Endometrial microvascular endothelial cells (primary cell): ENCODE measurements around the gene CIBAR2. TPM values are rescaled to one million over a fixed set of nuclear protein-coding genes. Genes with fewer than 3 reads are reported as not detected.

Experiments used
- in situ Hi-C: cut with HindIII; loops from 2 replicates; pipeline ENCODE4 v1.10.0; 2017; ENCODE audit warnings: low sequenced_read_pairs, low pct_unique_long_range_greater_than_20kb; ENCODE audit errors: inconsistent ontology term
- total RNA-seq: library from RNA; depleted of rRNA; stranded (reverse); fragments of >200 nt; gene quantifications from one replicate; pipeline ENCODE4 v1.2.3, GENCODE V29; 2015; ENCODE audit errors: inconsistent ontology term

The CIBAR2 gene
- total RNA-seq, 1 donor from 2014 or later, result not detected

- in situ Hi-C loops, result no loop called here
These were observed 22.7 kb downstream of the CIBAR2 start for GRCh38 chr16:85089525-85089924.

DNA sequence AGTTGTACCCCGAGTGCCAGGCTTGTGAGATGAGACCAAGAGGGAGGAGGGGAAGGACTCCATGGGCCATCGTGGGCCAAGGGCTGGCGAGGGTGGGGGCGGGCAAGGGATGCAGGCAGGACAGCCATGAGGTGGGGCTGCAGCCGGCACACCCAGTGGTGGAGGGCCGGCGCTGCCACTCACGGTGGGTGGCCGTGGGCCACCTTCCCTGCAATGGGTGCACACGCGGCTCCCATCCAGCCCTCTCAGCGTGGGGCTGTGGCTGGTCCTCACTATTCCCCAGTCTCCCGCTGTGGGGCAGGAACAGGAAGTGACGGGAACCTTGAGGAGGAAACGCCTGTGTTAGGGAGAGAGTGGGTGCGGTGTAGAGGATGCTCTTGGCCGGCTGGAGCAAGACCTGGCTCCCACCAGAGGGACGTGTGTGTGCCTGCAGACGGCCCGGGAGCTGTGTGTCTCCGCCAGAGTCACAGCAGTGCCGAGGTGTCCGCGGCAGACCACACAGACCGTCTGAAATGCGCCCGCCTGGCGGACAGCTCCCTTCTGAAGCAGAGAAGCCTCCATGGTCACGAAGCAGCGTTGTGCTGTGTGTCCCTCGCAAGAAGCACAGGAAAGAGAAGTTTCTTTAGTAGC, 23.6 kb downstream of the CIBAR2 start:
- in situ Hi-C loops, result no loop called here

DNA sequence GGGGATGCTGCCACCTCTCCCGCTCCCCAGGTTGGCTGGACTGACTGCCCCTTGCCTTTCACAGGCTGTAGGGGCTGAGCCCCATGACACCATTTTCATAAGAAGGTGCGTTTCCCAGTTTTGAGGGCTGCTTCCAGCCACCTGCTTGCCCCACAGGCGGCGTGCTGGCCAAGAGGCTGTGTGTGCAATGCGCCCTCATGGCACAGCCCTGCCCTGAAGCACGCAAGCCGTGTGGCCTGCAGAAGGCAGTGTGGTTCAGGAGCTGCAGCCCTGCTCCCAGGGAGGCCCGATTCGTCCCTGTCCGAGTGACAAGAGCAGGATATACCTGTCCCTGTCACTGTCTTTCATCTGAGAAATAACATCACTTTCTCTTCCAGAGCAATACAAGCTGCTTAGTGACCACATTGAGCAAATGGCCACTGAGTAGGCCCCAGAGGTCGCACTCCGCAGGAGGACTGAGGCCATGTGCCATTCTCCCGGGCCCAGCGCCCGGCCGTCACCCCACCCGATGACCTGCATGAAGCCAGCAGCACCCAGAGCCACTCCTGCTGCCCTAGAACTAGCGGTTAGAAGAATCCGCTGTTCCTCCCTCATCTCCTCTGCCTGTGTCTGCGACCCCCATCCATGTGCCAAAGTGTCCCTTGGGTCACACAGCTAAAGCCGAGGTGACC, 24.2 kb downstream of the CIBAR2 start:
- in situ Hi-C loops, result no loop called here

GRCh38 chr16:85086347-85087291, 25.7 kb downstream of the CIBAR2 start:
- in situ Hi-C loops, result no loop called here

- in situ Hi-C loops, result no loop called here
These were observed 26.6 kb downstream of the CIBAR2 start for GRCh38 chr16:85085721-85086120.

- in situ Hi-C loops, result no loop called here
These were observed 27.3 kb downstream of the CIBAR2 start for GRCh38 chr16:85084841-85085510.

GRCh38 chr16:85083051-85083639, 29.1 kb downstream of the CIBAR2 start:
- in situ Hi-C loops, result no loop called here

- in situ Hi-C loops, result no loop called here
These were observed 29.9 kb downstream of the CIBAR2 start for GRCh38 chr16:85082173-85083050.

DNA sequence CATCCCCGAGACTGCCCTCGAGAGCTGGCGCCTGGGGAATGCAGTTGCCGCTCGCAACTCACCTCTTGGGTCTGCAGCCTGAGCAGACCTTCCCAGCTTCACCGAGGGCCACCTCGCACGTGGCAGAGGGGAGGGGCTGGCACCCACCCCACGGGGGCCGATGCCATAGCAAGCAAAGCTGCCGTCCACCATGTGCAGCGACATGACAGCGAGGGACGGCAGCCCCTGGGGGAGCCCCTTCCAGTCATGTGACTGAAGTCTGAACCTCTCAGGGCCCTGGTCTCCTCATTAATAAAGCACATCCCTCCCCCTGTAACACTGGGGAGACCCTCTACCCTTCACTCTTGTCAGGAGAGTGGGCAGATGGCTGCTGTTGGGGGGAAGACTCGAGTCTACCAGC, 30.5 kb downstream of the CIBAR2 start:
- in situ Hi-C loops, result no loop called here

- in situ Hi-C loops, result no loop called here
These were observed 31.2 kb downstream of the CIBAR2 start for GRCh38 chr16:85081038-85081437.

DNA sequence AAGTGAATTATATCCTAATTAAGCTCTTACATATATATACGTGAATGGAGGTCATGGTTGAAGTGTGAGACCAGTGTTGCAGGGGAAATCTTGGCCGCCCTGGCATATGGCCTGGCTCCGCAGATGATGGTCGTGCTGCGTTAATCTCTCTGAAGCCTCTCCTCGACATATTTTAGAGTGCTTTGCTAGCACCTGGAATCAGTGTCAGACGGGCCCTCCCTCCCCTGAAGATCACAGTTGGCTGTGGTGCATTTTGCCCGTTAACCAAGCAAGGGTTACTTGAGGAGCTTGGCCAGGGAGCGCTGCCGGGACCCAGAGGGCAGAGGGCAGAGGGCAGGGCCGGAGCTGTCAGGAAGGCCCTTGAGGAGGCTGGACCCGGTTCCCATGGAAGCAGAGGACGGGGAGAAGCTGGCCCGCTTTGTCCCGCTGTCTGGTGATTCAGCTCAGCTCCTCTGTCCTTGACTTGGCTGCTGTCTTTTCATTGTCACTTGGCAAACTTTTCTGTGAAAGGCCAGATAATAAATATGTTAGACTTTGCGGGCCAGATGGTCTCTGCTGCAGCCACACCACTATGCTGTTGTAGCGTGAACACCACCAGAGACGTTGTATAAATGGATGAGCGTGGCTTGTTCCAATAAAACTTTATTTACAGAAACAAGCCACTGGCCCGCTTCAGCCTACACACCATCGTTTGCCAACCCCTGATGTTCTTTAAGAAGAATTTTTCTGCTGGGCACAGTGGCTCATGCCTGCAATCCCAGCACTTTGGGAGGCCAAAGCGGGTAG, 32.3 kb downstream of the CIBAR2 start:
- in situ Hi-C loops, result no loop called here

DNA sequence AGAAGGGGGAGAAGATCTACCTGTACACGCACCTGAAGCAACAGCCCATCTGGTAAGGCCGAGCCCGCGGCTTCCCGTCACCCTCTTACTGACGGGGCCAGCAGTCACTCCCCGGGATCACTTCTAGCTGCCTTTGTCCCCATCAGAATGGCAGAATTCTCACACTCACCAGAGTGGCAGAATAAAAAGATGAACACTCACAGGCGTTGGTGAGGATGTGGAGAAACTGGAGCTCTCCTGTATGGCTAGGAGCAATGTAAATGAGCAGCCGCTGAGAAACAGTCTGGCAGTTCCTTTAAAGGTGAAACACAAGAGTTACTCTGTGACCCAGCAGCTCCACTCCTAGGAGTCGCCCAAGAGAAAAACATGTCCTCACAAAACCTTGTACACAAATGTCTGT, 33.3 kb downstream of the CIBAR2 start:
- in situ Hi-C loops, result no loop called here

DNA sequence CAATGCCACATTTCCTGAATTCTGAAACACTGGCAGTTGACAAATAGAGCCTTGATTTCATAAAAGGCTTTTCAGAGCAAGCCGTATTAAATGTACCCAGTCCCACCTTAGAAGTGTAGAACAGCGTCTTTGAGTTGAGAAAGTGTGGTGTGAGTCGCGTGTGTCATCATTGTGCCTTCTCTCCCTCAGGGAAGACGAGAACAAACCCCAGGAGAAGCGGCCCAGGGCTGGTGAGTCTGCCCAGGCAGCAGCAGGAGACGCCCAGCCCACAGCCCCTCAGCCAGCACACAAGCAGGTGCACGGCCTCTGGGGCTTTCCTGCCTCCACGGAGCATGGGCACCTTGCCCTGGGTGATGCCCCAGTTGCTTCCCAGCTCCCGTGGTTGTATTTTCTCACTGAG, 34.0 kb downstream of the CIBAR2 start:
- in situ Hi-C loops, result no loop called here

- in situ Hi-C loops, result no loop called here
These were observed 34.6 kb downstream of the CIBAR2 start for GRCh38 chr16:85077576-85078125.

- in situ Hi-C loops, result no loop called here
These were observed 35.2 kb downstream of the CIBAR2 start for GRCh38 chr16:85077039-85077438.

GRCh38 chr16:85075236-85075924, 36.9 kb downstream of the CIBAR2 start:
- in situ Hi-C loops, result no loop called here
